GM21737 (cell line): ENCODE data around the gene RNU6-8.

ENCODE experiments used
- ATAC-seq: cut with Tn5 transposase; IDR thresholded peaks from one replicate; pipeline ENCODE4 v1.9.1; 2021; ENCODE audit warnings: mild to moderate bottlenecking, moderate library complexity; ENCODE audit not compliant: unreplicated experiment

Gene RNU6-8

GRCh38 chr14:32166029-32166428 lies 37.0 kb downstream of the RNU6-8 start:
- no peak for ATAC-seq
